Measurements from ENCODE around the gene KCTD13.

- TF ChIP-seq ATF2 (tag by site-specific recombination; IDR thresholded peaks at IDR 0.05; ENCODE audit: low read depth) (no peak), CTCF (tag by site-specific recombination; IDR thresholded peaks at IDR 0.05) (no peak), ZBTB7A (tag by site-specific recombination; IDR thresholded peaks at IDR 0.05; ENCODE audit: low read depth) (no peak), ZNF239 (tag by site-specific recombination; IDR thresholded peaks at IDR 0.05) (no peak), ZFHX2 (tag by site-specific recombination; conservative IDR thresholded peaks at IDR 0.05) (no peak), SP2 (tag by site-specific recombination; IDR thresholded peaks at IDR 0.05) (no peak), KLF16 (tag by site-specific recombination; IDR thresholded peaks at IDR 0.05) (no peak), PBX3 (CRISPR knock-in tag; IDR thresholded peaks at IDR 0.05) (no peak), ZNF639 (tag by site-specific recombination; IDR thresholded peaks at IDR 0.05) (no peak), ZBTB26 (tag by site-specific recombination; optimal IDR thresholded peaks at IDR 0.05) (no peak), ZNF776 (tag by site-specific recombination; IDR thresholded peaks at IDR 0.05; ENCODE audit: borderline replicate concordance) (no peak), ZNF530 (tag by site-specific recombination; IDR thresholded peaks at IDR 0.05; ENCODE audit: low read depth) (no peak), ZNF830 (tag by site-specific recombination; IDR thresholded peaks at IDR 0.05; ENCODE audit: low read depth) (no peak), ZNF488 (tag by site-specific recombination; IDR thresholded peaks at IDR 0.05) (no peak)
These were observed 45.0 kb downstream of the KCTD13 start for GRCh38 chr16:29881050-29881449.
